CD4-positive, alpha-beta T cell treated with Interferon alpha-2 for 1 hour (primary cell): ENCODE results near the gene TRIM17.

Source experiments
- DNase-seq, 2 donors: peaks; one replicate each; pipeline ENCODE4 v3.0.0-alpha.2; 2020 to 2022

TRIM17 gene

GRCh38 chr1:228400692-228401454 lies 15.8 kb downstream of the TRIM17 start:
- DNase-seq: no peak

DNA sequence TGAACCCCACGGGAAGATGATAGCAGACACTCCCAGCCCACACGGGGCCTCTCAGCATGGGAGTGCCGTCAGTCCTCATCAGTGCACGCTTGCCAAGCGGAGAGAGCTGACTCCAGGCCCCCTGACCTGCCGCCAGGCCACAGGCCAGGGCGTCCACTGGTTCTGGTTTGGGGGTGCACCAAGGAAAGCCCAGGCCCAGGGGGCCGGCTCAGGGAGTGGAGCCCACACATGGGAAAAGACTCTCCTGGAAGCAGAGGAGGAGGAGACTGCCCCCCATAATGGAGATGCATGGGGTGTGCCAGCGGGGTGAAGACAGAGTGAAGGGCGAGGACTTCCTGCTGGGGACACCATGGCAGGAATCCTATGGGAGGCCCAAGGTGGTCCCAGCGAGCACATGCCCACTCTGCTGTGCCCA lies 16.4 kb downstream of the TRIM17 start:
- no peak for DNase-seq

- DNase-seq: no peak
These were observed 17.0 kb downstream of the TRIM17 start for GRCh38 chr1:228399531-228400236.

- no peak for DNase-seq
These were observed 17.8 kb downstream of the TRIM17 start for GRCh38 chr1:228398741-228399461.

DNA sequence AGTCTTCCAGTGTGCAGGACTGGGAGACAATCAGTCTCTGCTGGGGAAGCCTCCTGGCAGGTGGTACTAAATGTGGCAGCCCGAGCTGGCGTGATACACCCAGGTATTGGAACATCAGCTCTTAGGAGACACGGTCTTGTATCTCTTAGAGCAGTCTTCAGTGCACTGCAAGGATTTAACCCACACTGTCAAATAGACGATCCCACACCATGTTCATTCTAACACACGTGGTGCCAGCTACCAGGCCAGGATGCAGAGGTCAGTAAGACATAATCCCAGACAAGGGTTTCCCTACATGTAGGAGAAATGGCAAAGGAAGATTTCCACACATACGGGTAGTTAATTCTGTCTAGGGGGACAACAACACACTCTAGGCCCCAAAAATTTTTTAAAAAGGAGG lies 18.7 kb downstream of the TRIM17 start:
- no peak for DNase-seq

DNA sequence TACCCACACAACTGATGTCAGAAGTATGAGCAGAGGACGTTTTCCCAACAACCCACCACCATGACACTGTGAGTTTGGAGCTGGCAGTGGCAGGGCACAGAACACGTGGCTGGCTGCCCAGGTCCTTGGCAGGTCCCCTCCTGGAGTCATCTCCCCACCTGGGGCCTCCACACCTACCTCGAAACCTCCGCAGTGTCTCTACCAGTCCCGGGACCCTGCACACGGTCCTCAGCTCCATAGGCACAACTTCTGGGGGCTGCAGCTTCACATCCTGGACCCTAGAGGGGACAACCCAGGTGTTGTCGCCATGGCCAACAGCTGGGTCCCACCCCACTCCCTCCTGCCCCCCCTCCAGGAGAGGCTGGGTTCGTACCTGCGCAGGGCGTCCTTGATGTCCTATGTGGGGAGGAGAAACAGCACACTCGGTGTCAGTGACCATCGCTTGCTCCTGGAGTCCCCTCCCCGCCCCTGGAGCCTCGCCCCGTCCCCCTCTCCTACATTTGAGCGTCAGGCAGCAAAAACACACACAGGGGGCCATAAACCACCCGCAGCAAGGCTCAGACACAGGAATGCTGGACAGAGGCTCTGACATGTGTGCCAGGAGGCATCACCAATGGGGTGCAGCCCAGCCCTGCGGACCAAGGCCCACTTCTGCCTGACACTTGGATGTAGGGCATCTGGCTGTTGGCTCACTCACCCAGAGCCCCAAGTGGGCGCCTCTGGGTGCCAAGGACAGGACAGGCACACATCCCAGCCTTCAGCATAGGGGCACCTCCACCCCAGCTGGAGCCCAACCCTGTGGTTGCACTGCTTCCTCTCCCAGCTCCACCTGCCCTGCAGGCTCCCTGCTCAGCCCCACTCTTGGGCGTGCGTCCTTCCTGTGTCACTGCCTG lies 19.6 kb downstream of the TRIM17 start:
- no peak for DNase-seq

- DNase-seq: no peak
These were observed 21.9 kb downstream of the TRIM17 start for GRCh38 chr1:228394571-228395394.

DNA sequence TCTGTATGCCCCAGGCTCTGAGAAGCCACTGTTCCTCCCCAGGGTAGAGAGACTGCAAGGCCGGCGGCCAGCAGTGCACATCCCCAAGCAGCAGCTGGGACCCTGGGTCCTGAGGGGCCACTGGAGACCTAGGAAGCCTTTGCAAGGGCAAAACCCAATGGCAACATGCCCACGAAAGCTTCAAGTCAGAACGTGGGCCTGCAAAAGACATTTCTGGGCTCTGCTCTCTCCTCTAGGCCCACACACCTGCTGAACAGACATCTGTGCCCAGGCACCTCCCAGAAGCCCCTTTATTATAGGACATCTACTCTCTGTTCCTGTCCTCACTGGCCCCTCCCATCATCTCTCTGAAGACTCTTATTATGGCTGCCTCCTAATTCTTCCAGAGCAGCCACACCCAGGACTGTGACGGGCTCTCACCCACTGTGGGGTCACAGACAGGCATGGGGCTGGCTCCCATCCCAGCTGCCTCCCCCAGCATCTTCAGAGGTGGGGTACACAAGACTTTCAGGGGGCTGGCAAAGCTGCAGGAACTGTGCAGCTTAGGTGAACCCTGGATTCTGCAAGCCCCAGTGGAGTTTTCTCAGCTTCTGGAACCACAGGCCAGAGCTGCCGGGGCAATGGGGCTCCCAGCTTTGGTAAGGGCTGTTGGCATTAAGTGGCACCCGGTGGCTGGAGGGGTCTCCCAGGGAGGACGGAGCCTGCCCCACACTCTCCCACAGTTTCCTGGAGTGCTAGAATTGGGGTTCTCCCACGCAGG lies 22.7 kb downstream of the TRIM17 start:
- DNase-seq: no peak

DNA sequence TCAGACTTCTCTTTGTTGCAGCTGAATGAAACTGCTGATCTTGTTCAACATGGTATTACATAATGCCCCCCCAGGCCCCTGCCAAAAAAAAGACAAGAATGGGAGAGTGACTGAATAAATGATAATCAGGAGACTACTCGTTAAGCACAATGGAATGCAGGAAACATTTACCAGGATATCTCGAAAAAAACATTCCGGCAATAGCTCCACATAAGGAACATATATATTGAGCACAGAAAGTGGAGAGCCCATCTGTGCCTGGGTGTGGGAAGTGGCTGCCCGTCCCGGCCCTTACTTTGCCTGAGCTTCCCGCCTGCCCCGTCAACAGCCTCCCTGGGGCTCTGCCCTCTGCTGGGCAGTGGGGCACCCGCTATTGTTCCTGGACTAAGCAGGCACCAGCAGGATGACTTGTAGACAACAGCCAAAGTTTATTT lies 23.4 kb downstream of the TRIM17 start:
- DNase-seq: no peak

DNA sequence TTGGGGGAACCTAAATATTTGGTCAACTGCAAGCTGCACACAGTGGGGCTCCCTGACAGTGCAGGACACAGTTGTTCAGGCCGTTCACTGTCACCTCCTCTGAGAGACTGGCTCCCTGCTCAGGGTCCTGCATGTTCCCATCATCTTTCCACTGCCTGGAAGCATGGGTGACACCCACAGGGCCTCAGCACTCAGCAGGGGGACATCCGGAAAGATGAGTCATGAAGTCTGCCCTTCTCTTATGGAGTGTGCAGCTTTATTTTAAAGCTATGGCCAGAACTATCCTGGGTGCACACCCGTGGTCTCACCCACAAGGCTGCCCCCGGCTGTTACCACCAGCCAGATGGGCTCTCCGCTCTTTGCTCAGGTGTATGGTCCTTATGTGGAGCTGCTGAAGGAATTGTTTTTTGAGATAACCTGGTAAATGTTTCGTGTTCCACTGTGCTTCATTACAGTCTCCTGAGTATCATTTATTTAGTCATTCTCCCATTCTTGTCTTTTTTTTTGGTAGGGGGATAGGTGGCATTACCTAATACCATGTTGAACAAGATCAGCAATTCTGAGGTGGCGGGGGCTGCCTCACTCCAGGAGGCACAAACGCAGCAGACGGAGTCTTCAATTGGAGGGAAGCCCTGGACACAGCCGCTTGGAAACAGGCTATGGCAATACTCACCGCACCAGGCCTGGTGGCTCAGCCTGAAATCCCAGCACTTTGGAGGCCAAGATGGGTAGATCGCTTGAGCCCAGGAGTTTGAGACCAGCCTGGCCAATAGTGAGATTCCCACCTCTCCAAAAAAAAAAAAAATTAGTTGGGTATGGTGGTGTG lies 24.3 kb downstream of the TRIM17 start:
- DNase-seq: no peak

GRCh38 chr1:228391411-228392020 lies 25.1 kb downstream of the TRIM17 start:
- no peak for DNase-seq

DNA sequence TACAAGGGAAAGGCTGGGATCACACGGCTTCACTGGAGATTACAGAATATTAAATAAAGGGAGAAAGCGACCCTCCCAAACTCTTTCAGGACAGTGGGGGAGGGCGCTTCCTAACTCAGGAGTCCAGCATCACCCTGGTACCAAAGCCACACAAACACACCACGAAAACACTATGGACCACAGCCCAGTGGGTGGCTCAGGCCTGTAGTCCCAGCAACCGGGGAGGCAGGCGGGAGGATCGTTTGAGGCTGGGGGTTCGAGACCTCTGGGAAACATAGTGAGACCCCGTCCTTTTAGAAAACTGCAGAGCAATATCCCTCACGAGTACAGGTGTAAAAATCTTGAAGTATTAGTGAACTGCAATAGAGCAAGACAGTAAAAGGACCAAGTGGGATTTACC lies 26.0 kb downstream of the TRIM17 start:
- DNase-seq: no peak

DNA sequence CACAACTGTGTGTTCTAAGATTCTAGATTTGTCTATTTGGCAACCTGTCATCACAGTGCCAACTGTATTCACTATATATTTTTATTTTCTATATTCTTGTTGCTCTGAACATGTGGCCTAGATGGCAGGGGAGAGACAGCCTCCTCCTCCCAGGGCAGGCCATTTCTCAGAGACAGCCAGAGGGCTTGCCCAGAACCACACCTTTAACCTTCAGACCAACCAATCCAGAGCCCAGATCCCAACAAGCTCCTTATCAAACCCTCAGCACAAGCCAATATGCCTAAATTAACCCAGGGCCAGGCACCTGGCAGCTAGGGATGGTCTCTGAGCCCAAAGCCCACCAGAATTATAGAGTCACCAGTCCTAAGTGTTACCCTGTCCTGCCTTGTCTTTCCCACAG lies 29.3 kb downstream of the TRIM17 start:
- no peak for DNase-seq

DNA sequence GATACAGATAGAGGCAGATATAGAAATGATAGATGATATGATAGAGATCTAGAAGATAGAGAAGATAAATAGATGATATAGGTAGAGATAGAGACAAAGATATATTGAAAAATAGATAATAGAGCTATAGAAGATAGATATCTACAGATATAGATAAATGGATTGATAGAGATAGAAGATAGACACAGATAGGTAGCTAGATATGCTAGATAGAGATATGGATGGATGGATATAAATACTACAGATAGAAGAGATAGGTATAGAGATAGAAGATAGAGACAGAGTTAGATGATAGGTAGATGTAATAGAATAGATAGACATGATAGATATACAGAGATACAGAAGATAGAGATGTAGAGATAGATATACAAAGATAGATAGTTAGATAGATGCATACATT lies 31.4 kb downstream of the TRIM17 start:
- DNase-seq: no peak

GRCh38 chr1:228383773-228384172 lies 32.9 kb downstream of the TRIM17 start:
- DNase-seq: no peak

GRCh38 chr1:228381356-228381755 lies 35.3 kb downstream of the TRIM17 start:
- no peak for DNase-seq

- DNase-seq: no peak
These were observed 37.0 kb downstream of the TRIM17 start for GRCh38 chr1:228379666-228380065.

DNA sequence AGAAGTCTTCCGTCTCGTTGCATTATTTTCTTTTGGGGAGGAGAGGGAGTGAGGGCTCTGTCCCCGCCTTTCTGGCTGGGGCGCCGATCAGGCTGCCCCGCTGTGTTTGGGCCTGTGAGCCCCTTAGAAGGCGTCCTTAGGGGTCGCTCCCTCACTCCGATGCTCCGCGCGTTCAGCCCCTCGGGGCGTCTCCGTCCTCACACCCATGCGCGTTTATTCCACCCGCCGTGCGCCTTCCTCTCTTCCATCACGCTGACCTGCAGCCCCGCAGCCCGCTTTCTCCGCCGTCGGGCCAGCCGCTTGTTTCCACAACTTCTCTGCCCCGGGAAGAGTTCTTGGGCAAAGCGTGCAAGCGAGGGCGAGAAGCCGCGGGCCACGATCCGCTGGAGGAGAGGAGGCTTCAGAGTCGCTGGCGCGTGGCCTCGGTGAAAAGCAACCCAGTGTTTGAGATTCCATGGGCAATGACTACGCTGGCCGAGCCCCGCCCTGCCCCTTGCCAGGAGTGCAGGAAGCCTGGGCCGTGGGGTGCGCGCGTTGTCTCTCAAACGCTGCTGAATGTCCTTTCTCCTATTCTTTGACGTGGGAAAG lies 37.7 kb downstream of the TRIM17 start:
- DNase-seq: no peak
